ENCODE data around the gene SYNGR3.

The SYNGR3 gene

GRCh38 chr16:2033057-2033908 lies 43.5 kb downstream of the SYNGR3 start:
- peak; percentile 7 for TF ChIP-seq FOXP2 (optimal IDR thresholded peaks at IDR 0.05; ENCODE audit: borderline replicate concordance, extremely low read depth, extremely low read length, insufficient read depth)
- TF ChIP-seq, protein P1, sequence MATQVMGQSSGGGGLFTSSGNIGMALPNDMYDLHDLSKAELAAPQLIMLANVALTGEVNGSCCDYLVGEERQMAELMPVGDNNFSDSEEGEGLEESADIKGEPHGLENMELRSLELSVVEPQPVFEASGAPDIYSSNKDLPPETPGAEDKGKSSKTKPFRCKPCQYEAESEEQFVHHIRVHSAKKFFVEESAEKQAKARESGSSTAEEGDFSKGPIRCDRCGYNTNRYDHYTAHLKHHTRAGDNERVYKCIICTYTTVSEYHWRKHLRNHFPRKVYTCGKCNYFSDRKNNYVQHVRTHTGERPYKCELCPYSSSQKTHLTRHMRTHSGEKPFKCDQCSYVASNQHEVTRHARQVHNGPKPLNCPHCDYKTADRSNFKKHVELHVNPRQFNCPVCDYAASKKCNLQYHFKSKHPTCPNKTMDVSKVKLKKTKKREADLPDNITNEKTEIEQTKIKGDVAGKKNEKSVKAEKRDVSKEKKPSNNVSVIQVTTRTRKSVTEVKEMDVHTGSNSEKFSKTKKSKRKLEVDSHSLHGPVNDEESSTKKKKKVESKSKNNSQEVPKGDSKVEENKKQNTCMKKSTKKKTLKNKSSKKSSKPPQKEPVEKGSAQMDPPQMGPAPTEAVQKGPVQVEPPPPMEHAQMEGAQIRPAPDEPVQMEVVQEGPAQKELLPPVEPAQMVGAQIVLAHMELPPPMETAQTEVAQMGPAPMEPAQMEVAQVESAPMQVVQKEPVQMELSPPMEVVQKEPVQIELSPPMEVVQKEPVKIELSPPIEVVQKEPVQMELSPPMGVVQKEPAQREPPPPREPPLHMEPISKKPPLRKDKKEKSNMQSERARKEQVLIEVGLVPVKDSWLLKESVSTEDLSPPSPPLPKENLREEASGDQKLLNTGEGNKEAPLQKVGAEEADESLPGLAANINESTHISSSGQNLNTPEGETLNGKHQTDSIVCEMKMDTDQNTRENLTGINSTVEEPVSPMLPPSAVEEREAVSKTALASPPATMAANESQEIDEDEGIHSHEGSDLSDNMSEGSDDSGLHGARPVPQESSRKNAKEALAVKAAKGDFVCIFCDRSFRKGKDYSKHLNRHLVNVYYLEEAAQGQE (IDR thresholded peaks at IDR 0.05; ENCODE audit: insufficient read depth in 1 of 2, low read depth in 2 of 2, low read length in 2 of 2): no peak

DNA sequence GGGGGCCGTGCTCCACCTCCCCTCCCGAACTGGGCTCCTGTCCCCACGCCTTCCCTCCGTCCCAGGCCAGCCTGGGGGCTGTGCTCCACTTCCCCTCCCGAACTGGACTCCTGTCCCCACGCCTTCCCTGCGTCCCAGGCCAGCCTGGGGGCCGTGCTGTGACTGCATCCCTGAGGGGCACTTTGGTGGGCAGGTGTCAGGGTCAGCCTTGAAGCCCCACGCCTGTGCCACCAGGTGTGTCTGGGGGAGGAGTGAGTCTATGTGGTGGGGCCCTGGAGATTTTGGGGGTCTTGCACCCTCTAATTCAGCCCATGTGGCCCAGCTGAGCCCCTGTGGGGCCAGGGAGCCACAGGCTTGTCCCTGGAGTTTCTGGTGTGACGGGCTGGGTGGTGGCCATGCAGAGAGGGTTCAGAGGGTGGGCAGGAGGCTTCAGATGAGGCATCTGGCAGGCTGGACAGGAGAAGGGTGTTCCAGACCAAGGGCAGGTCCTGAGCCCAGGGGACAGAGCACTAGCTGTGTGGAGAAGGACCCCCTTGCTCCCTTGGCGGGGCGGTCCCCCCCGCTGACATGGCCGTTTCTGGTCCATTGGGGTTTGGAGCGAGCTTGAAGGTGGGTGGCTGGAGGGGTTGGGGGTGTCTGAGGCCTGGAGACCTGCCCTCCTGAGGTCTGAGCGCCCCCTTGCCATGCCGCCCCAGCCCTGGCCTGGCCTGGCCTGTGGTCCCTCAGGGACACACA lies 45.1 kb downstream of the SYNGR3 start:
- TF ChIP-seq SIN3A (IDR thresholded peaks at IDR 0.05; ENCODE audit: borderline replicate concordance, insufficient read depth, low read length): no peak

- TF ChIP-seq FOXP2 (optimal IDR thresholded peaks at IDR 0.05; ENCODE audit: borderline replicate concordance, extremely low read depth, extremely low read length, insufficient read depth): no peak
Observed at GRCh38 chr16:2035431-2036199, 45.8 kb downstream of the SYNGR3 start.

DNA sequence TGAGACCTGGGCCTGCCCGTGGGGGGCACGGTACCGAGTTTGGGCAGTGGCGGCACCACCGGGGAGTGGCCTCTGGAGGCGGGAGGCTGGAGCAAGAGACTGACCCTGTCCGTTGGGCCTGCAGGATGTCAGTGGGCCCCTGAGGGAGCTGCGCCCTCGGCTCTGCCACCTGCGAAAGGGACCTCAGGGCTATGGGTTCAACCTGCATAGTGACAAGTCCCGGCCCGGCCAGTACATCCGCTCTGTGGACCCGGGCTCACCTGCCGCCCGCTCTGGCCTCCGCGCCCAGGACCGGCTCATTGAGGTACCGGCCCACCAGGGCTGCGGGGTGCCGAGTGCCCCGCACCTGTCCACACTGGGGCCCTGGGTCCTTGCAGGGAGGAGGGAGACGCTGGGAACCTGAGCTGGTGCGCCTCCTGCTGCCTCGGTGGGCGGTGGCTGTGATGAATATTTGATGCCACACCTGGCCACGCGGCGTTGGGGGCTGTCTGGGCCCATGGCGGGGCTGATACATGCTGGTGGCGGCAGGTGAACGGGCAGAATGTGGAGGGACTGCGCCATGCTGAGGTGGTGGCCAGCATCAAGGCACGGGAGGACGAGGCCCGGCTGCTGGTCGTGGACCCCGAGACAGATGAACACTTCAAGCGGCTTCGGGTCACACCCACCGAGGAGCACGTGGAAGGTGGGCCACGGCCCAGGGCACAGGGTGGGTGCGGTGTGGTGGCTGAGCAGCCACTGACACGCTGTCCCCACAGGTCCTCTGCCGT lies 46.6 kb downstream of the SYNGR3 start:
- no peak for TF ChIP-seq TAF1 (IDR thresholded peaks at IDR 0.05; ENCODE audit: borderline replicate concordance, insufficient read depth, low read length)
- no peak for TF ChIP-seq SIN3A (IDR thresholded peaks at IDR 0.05; ENCODE audit: borderline replicate concordance, insufficient read depth, low read length)

DNA sequence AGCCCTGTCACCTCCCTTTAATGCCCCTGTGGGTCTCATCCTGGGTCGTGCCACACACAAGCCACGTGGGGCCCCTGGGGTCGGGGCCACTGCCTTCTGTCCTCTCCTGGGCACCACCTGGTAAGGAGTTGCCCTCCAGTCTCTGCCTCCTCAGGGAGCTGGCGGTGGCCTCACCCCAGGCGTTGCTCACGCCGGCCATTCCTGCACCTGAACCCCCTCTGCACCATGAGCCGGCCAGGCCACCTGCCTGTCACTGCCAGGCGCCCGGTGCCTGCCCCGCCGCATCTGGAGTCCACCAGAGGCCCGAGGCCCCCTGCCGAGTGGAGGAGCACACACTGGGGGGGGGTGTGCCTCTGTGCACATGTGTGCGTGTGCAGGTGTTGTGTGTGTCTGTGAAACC lies 47.3 kb downstream of the SYNGR3 start:
- TF ChIP-seq POLR2AphosphoS5 (IDR thresholded peaks at IDR 0.05; ENCODE audit: low read depth, low read length): no peak
- TF ChIP-seq, protein P1 (IDR thresholded peaks at IDR 0.05; ENCODE audit: insufficient read depth in 1 of 2, low read depth in 2 of 2, low read length in 2 of 2): no peak
- no peak for TF ChIP-seq TAF1 (IDR thresholded peaks at IDR 0.05; ENCODE audit: borderline replicate concordance, insufficient read depth, low read length)
- TF ChIP-seq SIN3A (IDR thresholded peaks at IDR 0.05; ENCODE audit: borderline replicate concordance, insufficient read depth, low read length): no peak
- TF ChIP-seq FOXP2 (optimal IDR thresholded peaks at IDR 0.05; ENCODE audit: borderline replicate concordance, extremely low read depth, extremely low read length, insufficient read depth): no peak

- TF ChIP-seq FOXP2 (optimal IDR thresholded peaks at IDR 0.05; ENCODE audit: borderline replicate concordance, extremely low read depth, extremely low read length, insufficient read depth) (no peak), TAF1 (IDR thresholded peaks at IDR 0.05; ENCODE audit: borderline replicate concordance, insufficient read depth, low read length) (no peak), SIN3A (IDR thresholded peaks at IDR 0.05; ENCODE audit: borderline replicate concordance, insufficient read depth, low read length) (no peak), POLR2AphosphoS5 (IDR thresholded peaks at IDR 0.05; ENCODE audit: low read depth, low read length) (0 out of 2 replicates have a peak, but pooled peaks have one; percentile 16)
- TF ChIP-seq, protein P1 (IDR thresholded peaks at IDR 0.05; ENCODE audit: insufficient read depth in 1 of 2, low read depth in 2 of 2, low read length in 2 of 2): no peak
Observed at GRCh38 chr16:2037647-2038381, 48.0 kb downstream of the SYNGR3 start.

All from PFSK-1 (cell line).